ENCODE measurements around the gene EPN2. TPM values are rescaled to one million over a fixed set of nuclear protein-coding genes. Genes with fewer than 3 reads are reported as not detected.
A peak's percentile ranks its signal among the peaks of the same experiment; 100 is the strongest.
"Not testable (repeated sequence)": the region's sequence is repeated elsewhere in the genome, so short reads cannot be mapped to it uniquely, and the experiment has no call there.

Gene EPN2
- total RNA-seq, 6 experiments from 2014 or later: 6.6 to 18.1 (median 11.4) TPM

DNA sequence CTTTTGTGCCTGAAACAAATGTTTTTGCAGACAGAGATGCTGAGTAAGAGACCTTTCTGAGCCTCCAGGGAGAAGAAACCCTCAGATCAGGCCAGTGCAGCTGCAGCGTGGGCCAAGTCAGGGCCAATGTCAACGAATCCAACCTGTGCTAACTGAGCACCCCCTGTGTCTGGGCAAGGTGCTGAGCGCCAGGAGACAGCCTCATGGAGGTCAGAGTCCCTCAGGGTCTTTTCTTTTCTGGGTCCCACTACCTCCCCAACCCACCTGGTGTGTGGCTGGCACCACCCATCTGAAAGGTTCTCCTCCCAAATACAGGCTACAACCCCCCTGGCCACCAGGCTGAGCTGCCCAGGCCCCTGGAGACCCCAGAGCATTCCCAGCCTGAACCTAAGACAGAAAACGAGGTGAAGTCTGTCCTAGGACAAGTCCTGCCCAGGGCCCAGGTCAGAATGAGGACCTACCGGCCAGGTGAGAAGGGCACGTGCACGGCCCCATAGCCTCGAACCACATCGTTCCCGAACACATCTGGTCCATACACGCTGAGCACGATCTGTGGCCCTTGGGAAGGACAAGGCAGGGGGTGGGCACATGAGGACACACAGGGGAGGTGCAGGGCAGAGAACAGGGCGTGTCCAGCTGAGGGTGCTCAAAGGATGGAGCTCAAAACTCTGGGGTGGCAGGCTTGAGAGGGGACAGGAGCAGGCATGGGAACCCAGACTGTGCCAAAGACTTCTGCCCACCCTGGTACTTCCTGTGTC, 110.3 kb downstream of the EPN2 start:
- WGBS (ENCODE audit: insufficient coverage, low coverage, low lambda C conversion rate, missing lambda C conversion rate): 100% methylated on average over 1 of the region's 13 CpGs
- TF ChIP-seq, protein P1, sequence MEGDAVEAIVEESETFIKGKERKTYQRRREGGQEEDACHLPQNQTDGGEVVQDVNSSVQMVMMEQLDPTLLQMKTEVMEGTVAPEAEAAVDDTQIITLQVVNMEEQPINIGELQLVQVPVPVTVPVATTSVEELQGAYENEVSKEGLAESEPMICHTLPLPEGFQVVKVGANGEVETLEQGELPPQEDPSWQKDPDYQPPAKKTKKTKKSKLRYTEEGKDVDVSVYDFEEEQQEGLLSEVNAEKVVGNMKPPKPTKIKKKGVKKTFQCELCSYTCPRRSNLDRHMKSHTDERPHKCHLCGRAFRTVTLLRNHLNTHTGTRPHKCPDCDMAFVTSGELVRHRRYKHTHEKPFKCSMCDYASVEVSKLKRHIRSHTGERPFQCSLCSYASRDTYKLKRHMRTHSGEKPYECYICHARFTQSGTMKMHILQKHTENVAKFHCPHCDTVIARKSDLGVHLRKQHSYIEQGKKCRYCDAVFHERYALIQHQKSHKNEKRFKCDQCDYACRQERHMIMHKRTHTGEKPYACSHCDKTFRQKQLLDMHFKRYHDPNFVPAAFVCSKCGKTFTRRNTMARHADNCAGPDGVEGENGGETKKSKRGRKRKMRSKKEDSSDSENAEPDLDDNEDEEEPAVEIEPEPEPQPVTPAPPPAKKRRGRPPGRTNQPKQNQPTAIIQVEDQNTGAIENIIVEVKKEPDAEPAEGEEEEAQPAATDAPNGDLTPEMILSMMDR (IDR thresholded peaks at IDR 0.05): no peak
- TF ChIP-seq POLR2A (IDR thresholded peaks at IDR 0.05): no peak
- Histone ChIP-seq H3K36me3 (no peaks in the 10 kb centered on the region), H3K9me3 (no peaks in the 10 kb centered on the region), H3K27me3 (no peaks in the 10 kb centered on the region), H3K27ac (peak overlapping the region in 1 of 3 donors; percentile 82), H3K4me3 (no peak overlapping the region), H3K4me1 (peaks cover 0 to 57% (median 35%) of the 10 kb centered on the region in 4 donors)
- intact Hi-C loops (cut with DNase I): no loop called here
- DNase-seq (peak in 1 of 3 donors; percentile 44), ATAC-seq (no peak)

GRCh38 chr17:19348081-19348650, 111.0 kb downstream of the EPN2 start:
- Histone ChIP-seq H3K4me3 (no peak overlapping the region), H3K27me3 (no peaks in the 10 kb centered on the region), H3K4me1 (peaks cover 0 to 50% (median 33%) of the 10 kb centered on the region in 4 donors), H3K27ac (peak overlapping the region in 1 of 3 donors; percentile 82), H3K36me3 (no peaks in the 10 kb centered on the region), H3K9me3 (no peaks in the 10 kb centered on the region)
- WGBS (ENCODE audit: insufficient coverage, low coverage, low lambda C conversion rate, missing lambda C conversion rate): 55% methylated on average over 3 of the region's 9 CpGs
- TF ChIP-seq, protein P1 (IDR thresholded peaks at IDR 0.05): no peak
- TF ChIP-seq POLR2A (IDR thresholded peaks at IDR 0.05): no peak
- intact Hi-C loops (cut with DNase I): no loop called here
- ATAC-seq (no peak), DNase-seq (peak in 1 of 3 donors; percentile 32)

- peak in 1 of 3 donors; percentile 44 for DNase-seq
- H3K9me3 ChIP-seq: no peaks in the 10 kb centered on the region
- no peak for ATAC-seq
- peaks cover 0 to 44% (median 30%) of the 10 kb centered on the region in 4 donors for H3K4me1 ChIP-seq
- intact Hi-C loops (cut with DNase I): no loop called here
- H3K36me3 ChIP-seq: no peaks in the 10 kb centered on the region
- H3K27me3 ChIP-seq: no peaks in the 10 kb centered on the region
- H3K27ac ChIP-seq: no peak overlapping the region
- H3K4me3 ChIP-seq: no peak overlapping the region
- TF ChIP-seq, protein P1 (IDR thresholded peaks at IDR 0.05): no peak
- TF ChIP-seq POLR2A (IDR thresholded peaks at IDR 0.05): no peak
- 91% methylated on average over 8 of the region's 9 CpGs for WGBS (ENCODE audit: insufficient coverage, low coverage, low lambda C conversion rate, missing lambda C conversion rate)
Measured at GRCh38 chr17:19348806-19349205, 111.6 kb downstream of the EPN2 start.

GRCh38 chr17:19353401-19353800, 116.2 kb downstream of the EPN2 start:
- H3K27me3 ChIP-seq, H3K9me3 ChIP-seq, H3K36me3 ChIP-seq, H3K4me1 ChIP-seq, H3K27ac ChIP-seq, H3K4me3 ChIP-seq, ATAC-seq: not testable (repeated sequence)
- 89% methylated on average over 11 of the region's 11 CpGs for WGBS (ENCODE audit: insufficient coverage, low coverage, low lambda C conversion rate, missing lambda C conversion rate)
- peak in 1 of 3 donors; percentile 16 for DNase-seq
- intact Hi-C loops (cut with DNase I): loop anchor here in 1 of 2 donors (10.0 kb wide), 1 partner anchor 59 kb away; no protein-coding TSS in a partner anchor

DNA sequence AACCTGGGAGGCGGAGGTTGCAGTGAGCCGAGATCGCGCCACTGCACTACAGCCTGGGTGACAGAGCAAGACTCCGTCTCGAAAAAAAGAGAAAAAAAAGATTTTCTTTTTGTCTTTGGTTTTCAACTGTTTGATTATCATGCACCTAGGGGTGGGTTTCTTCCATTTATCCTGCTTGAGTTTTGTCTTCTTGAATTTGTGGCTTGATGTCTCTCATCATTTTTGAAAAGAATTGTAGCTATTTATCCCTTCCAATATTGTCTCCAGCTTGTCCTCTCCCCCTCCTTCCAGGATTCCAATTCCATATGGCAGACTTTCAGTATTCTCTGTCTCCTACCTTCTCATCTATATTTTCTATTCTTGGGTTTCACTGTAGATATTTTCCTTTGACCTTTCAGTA, 117.6 kb downstream of the EPN2 start:
- no peak for TF ChIP-seq POLR2A (IDR thresholded peaks at IDR 0.05)
- TF ChIP-seq, protein P1 (IDR thresholded peaks at IDR 0.05): no peak
- H3K4me1 ChIP-seq: no peaks in the 10 kb centered on the region
- H3K27me3 ChIP-seq: no peaks in the 10 kb centered on the region
- H3K9me3 ChIP-seq: no peaks in the 10 kb centered on the region
- intact Hi-C loops (cut with DNase I): loop anchor here in 1 of 2 donors (10.0 kb wide), 1 partner anchor 60 kb away; no protein-coding TSS in a partner anchor
- H3K27ac ChIP-seq: no peak overlapping the region
- no peaks in the 10 kb centered on the region for H3K36me3 ChIP-seq
- no peak overlapping the region for H3K4me3 ChIP-seq
- DNase-seq: no peak
- ATAC-seq: no peak
- 81% methylated on average over 6 of the region's 6 CpGs for WGBS (ENCODE audit: insufficient coverage, low coverage, low lambda C conversion rate, missing lambda C conversion rate)

Data from right lobe of liver (tissue), 6 donors.